OCI-LY3 (cell line): ENCODE results near the gene NUDT6.

ENCODE experiments used
- H2AFZ ChIP-seq: fragments of 200-600, 300-600 bp; shearing (Covaris generic); 2 replicates; pipeline ENCODE4 v1.6.0; 2014; ENCODE audit warnings: antibody characterized with exemption, low read depth, low read length
- H3K27ac ChIP-seq: fragments of 200-600, 300-600 bp; sonication (generic); 2 replicates; pipeline ENCODE4 v1.5.1; 2014; ENCODE audit warnings: mild to moderate bottlenecking, low read length, moderate library complexity, mixed read lengths
- H3K27me3 ChIP-seq: fragments of 200-600, 300-600 bp; sonication (generic); 2 replicates; pipeline ENCODE4 v1.6.1; 2014; ENCODE audit warnings: low read depth, low read length, mixed read lengths
- H3K36me3 ChIP-seq: fragments of 200-600, 300-600 bp; sonication (generic); replicated peaks from 2 replicates; pipeline ENCODE3; 2014; ENCODE audit warnings: low read depth, low read length, mixed read lengths
- H3K4me1 ChIP-seq: fragments of 300-600, 200-600 bp; sonication (generic); 2 replicates; pipeline ENCODE4 v1.6.1; 2014; ENCODE audit warnings: low read length, mixed read lengths
- H3K4me2 ChIP-seq: fragments of 200-600, 300-600 bp; sonication (generic); 2 replicates; pipeline ENCODE4 v1.6.1; 2014; ENCODE audit warnings: low read length, mixed read lengths
- H3K4me3 ChIP-seq: fragments of 300-600, 200-600 bp; sonication (generic); 2 replicates; pipeline ENCODE4 v1.5.1; 2014; ENCODE audit warnings: antibody characterized with exemption, mild to moderate bottlenecking, low read length, moderate library complexity
- H3K79me2 ChIP-seq: fragments of 300-600, 200-600 bp; shearing (Covaris generic); 2 replicates; pipeline ENCODE4 v1.6.1; 2014; ENCODE audit warnings: mild to moderate bottlenecking, low read length, mixed read lengths
- H3K9ac ChIP-seq: fragments of 300-600, 200-600 bp; shearing (Covaris generic); 2 replicates; pipeline ENCODE4 v1.6.0; 2014; ENCODE audit warnings: mild to moderate bottlenecking, low read length, moderate library complexity
- H3K9me3 ChIP-seq: fragments of 200-600, 300-600 bp; shearing (Covaris generic); 2 replicates; pipeline ENCODE4 v1.6.1; 2014; ENCODE audit warnings: low read length, mixed read lengths; ENCODE audit not compliant: insufficient read depth
- H4K20me1 ChIP-seq: fragments of 200-600, 300-600 bp; sonication (generic); 2 replicates; pipeline ENCODE4 v1.6.1; 2016; ENCODE audit warnings: low read length, mixed read lengths; ENCODE audit not compliant: insufficient read depth
- EZH2phosphoT487 ChIP-seq: fragments of 200-600 bp; shearing (Covaris generic); IDR thresholded peaks from 2 replicates; pipeline ENCODE4 v1.6.1; 2018; ENCODE audit warnings: antibody characterized with exemption, mixed run types, low read depth
- TF ChIP-seq, protein P1 (sequence below): fragments of 200-600, 300-600 bp; sonication (generic); IDR thresholded peaks from 2 replicates; pipeline ENCODE4 v1.5.1; 2014; ENCODE audit warnings: antibody characterized with exemption, low read length, low read depth

NUDT6 gene

DNA sequence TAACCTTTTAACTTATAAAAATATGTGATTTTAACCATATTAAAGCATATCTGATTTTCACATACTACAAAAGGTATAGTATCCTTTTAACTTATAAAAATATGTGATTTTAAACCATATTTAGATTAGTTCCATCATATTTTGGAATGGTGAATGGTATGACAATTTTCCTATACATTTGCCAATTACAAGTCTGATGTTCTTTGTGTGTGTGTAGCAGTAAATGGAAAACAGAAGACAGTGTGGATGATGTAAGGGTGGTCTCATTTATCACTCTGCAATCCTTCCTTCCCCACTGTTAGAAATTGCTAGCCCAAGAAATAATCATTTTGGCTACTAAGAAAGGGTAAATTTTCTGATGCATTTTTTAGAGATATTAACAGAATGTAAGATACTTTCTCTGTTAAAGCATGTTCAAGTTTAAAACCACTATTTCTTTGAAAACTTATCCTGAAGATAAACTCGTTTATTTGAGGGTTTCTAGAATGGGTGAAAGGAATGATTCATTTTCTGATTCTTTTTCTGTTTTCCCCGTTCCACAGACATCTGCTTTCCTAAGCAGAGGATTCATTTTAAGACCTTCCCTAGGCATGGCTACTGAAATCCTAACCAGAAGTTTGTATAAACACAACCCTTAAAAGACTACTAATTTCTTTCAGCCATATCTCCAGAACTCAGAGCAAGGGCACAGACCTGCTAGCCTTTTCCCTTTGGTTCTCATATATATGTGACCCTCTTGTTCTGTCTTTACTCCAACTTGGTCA, 21.0 kb downstream of the NUDT6 start:
- no peak overlapping the region for H3K4me2 ChIP-seq
- H3K4me3 ChIP-seq, result no peak overlapping the region
- H3K27me3 ChIP-seq, result no peaks in the 10 kb centered on the region
- no peak for TF ChIP-seq EZH2phosphoT487
- TF ChIP-seq, protein P1, sequence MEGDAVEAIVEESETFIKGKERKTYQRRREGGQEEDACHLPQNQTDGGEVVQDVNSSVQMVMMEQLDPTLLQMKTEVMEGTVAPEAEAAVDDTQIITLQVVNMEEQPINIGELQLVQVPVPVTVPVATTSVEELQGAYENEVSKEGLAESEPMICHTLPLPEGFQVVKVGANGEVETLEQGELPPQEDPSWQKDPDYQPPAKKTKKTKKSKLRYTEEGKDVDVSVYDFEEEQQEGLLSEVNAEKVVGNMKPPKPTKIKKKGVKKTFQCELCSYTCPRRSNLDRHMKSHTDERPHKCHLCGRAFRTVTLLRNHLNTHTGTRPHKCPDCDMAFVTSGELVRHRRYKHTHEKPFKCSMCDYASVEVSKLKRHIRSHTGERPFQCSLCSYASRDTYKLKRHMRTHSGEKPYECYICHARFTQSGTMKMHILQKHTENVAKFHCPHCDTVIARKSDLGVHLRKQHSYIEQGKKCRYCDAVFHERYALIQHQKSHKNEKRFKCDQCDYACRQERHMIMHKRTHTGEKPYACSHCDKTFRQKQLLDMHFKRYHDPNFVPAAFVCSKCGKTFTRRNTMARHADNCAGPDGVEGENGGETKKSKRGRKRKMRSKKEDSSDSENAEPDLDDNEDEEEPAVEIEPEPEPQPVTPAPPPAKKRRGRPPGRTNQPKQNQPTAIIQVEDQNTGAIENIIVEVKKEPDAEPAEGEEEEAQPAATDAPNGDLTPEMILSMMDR, result no peak
- H3K9me3 ChIP-seq, result no peaks in the 10 kb centered on the region
- no peak overlapping the region for H2AFZ ChIP-seq
- no peak overlapping the region for H3K9ac ChIP-seq
- no peaks in the 10 kb centered on the region for H4K20me1 ChIP-seq
- no peaks in the 10 kb centered on the region for H3K36me3 ChIP-seq
- no peak overlapping the region for H3K27ac ChIP-seq
- no peaks in the 10 kb centered on the region; the same call in 1 of the 2 replicates for H3K4me1 ChIP-seq
- H3K79me2 ChIP-seq, result no peaks in the 10 kb centered on the region

DNA sequence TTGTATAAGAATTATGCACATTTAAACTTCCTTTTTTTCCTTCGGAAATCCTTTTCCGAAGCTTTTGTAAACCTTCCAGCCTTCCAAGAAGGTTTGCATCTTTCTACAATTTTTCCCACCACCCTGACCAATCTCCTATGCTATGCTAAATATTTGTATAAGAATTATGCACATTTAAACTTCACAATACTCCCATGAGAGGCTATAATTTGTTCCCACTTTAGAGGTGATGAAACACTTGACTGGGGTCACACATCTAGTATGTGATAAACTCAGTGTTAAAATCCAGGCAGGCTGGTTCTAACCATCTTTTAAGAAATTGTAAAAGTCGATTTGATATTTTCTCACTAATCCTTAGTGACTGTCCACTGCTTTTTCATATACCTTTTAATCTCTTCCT, 22.1 kb downstream of the NUDT6 start:
- no peaks in the 10 kb centered on the region for H3K36me3 ChIP-seq
- H3K27ac ChIP-seq, result no peak overlapping the region
- no peak for TF ChIP-seq EZH2phosphoT487
- TF ChIP-seq, protein P1, result no peak
- no peaks in the 10 kb centered on the region for H3K27me3 ChIP-seq
- H2AFZ ChIP-seq, result no peak overlapping the region
- no peaks in the 10 kb centered on the region for H3K9me3 ChIP-seq
- no peaks in the 10 kb centered on the region for H4K20me1 ChIP-seq
- no peak overlapping the region for H3K9ac ChIP-seq
- no peak overlapping the region for H3K4me3 ChIP-seq
- no peaks in the 10 kb centered on the region; the same call in 1 of the 2 replicates for H3K4me1 ChIP-seq
- no peaks in the 10 kb centered on the region for H3K79me2 ChIP-seq
- H3K4me2 ChIP-seq, result no peak overlapping the region

DNA sequence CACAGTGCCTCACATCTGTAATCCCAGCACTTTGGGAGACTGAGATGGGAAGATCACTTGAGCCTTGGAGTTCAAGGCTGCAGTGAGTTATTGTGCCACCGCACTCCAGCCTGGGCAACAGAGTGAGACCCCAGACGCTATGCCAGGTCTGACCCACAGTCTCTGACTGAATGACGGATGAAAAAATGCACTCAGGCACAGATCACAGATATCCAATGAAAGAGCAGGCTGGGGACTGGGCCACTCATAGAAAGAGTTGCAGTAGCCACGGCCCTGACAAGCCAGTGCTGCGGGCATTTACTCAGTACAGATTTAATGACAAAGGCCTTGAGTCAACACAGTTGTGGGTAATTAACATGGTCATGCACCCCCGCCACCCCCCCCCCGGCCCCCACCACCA, 22.7 kb downstream of the NUDT6 start:
- Histone ChIP-seq H3K9me3 (no peaks in the 10 kb centered on the region), H3K9ac (no peak overlapping the region), H3K4me3 (no peak overlapping the region), H3K36me3 (no peaks in the 10 kb centered on the region), H3K4me2 (no peak overlapping the region), H3K27ac (no peak overlapping the region), H4K20me1 (no peaks in the 10 kb centered on the region), H3K79me2 (no peaks in the 10 kb centered on the region), H3K27me3 (no peaks in the 10 kb centered on the region), H3K4me1 (no peaks in the 10 kb centered on the region; the same call in 1 of the 2 replicates), H2AFZ (no peak overlapping the region)
- TF ChIP-seq, protein P1, result no peak
- no peak for TF ChIP-seq EZH2phosphoT487

DNA sequence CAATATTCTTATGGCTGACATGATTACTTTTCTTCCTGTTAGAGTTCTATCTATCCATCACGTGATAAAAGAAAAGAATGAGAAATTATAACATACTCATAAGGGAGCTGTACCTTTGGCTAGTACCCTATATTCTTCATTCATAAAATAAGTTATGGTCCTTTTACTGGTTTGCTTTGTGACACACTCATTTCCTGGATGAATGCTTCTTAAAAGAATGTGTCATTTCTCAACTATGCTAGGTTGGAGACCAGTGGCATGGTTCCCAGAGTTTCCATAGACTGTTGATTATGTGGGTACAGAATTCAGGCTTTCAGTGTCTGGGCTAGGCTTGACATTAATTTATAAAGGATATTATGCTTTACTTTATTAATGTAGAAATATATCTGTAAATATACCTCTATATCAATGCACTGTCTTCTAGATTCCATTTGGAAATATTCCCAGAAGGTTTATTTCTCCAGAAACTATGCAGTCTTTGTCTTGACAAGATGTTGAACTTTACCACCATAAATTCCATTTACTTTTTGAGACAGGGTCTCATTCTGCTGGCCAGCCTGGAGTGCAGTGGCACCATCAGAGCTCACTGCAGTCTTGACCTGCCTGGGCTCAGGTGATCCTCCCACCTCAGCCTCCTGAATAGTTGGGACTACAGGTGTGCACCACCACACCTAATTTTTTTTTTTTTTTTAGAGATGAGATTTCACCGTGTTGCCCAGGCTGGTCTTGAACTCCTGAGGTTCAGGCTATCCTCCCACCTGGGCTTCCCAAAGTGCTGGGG, 23.8 kb downstream of the NUDT6 start:
- no peaks in the 10 kb centered on the region for H3K9me3 ChIP-seq
- no peak overlapping the region for H3K27ac ChIP-seq
- no peaks in the 10 kb centered on the region; the same call in 1 of the 2 replicates for H3K4me1 ChIP-seq

More for the DNA sequence above, 23.8 kb downstream of the NUDT6 start:
- Histone ChIP-seq H3K4me2 (no peak overlapping the region), H3K4me3 (no peak overlapping the region), H3K27me3 (no peaks in the 10 kb centered on the region), H3K9ac (no peak overlapping the region), H3K79me2 (no peaks in the 10 kb centered on the region), H2AFZ (no peak overlapping the region), H4K20me1 (no peaks in the 10 kb centered on the region), H3K36me3 (no peaks in the 10 kb centered on the region)
- TF ChIP-seq, protein P1, result no peak
- no peak for TF ChIP-seq EZH2phosphoT487
